GM19467 (cell line): Measurements from ENCODE around the gene ZFYVE27.

Experiments
- ATAC-seq: cut with Tn5 transposase; IDR thresholded peaks from one replicate; pipeline ENCODE4 v1.9.1; 2021; ENCODE audit warnings: mild to moderate bottlenecking, moderate library complexity; ENCODE audit not compliant: unreplicated experiment

Gene ZFYVE27

GRCh38 chr10:97743169-97743943 is 6.4 kb downstream of the ZFYVE27 start:
- no peak for ATAC-seq

- no peak for ATAC-seq
Measured at GRCh38 chr10:97744405-97745035, 7.6 kb downstream of the ZFYVE27 start.

DNA sequence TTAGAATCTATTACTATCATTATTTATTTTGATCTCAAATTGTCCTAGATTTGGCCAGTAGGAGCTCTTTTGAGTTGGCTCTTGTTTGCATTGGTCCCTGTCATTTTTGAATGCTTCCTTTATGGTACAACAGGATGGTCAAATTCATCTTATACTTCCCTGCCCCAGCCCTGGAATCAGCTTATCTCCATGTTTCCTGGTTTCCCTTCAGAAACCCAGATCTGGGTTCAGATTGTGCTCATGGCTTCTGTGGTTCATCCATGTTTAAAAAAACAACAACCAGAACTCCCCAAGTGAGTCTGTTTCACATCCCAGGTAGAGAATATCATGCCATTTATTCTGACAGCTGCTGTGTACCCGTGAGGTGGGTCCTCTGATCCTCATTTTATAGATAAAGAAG is 10.6 kb downstream of the ZFYVE27 start:
- no peak for ATAC-seq

GRCh38 chr10:97748116-97748515 is 11.2 kb downstream of the ZFYVE27 start:
- ATAC-seq = no peak

DNA sequence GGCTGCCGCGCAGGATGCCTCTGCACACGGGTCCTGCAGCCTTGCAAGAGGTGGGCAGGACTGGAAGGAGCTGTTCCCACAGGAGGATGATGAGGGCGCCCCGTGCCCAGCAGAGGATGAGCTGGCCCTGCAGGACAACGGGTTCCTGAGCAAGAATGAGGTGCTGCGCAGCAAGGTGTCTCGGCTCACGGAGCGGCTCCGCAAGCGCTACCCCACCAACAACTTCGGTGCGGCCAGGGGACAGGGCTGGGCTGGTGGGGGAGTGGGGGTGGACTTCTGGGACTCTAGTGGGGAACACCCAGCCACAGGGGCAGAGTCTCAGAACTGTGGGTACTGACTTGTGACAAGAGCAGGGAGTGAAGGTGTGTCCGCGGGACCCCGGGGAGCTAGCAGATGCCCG is 16.0 kb downstream of the ZFYVE27 start:
- no peak for ATAC-seq

GRCh38 chr10:97754726-97755125 is 17.8 kb downstream of the ZFYVE27 start:
- ATAC-seq = no peak

DNA sequence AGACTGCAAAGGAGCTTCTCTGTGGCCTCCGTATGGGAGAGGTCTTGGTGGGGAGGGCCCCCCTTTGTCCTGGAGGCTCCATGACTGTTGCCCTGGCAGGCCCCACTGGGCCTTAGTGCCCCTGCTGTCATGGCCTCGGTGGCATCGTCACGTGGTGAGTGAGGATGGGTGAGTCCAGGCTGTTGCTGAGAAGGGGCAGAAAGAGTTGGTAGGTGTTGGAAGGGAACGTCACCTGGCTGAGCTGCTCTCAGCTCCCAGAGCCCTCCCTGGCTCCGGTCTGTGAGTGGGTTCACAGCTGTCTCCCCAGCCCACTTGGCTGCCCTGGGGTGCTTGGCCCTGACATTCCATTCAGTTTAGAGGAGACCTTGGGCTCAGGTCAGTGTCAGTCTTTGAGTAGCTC is 18.8 kb downstream of the ZFYVE27 start:
- ATAC-seq = no peak

GRCh38 chr10:97757471-97757870 is 20.5 kb downstream of the ZFYVE27 start:
- ATAC-seq = no peak

- no peak for ATAC-seq
Measured at GRCh38 chr10:97759158-97759887, 22.4 kb downstream of the ZFYVE27 start.

DNA sequence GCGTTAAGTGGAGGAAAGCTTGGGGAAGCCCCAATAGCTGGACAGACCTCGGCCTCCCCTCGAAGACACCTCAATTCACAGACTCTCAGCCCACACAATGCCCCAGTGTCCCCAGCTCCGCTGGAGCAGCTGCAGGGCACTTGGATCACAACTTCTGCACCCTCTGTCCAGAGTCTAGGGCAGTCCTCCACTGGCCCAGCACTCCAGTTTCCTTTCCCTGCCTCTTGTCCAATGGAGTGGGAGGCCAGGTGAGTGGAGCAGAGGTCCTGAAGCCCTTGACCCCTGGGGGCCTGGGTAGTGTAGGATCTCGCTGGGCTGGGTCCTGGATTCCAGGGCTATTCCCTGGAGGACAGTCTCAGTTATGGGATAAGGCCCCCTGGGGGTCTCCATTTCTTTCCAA is 23.0 kb downstream of the ZFYVE27 start:
- ATAC-seq = no peak

GRCh38 chr10:97760461-97761257 is 23.7 kb downstream of the ZFYVE27 start:
- no peak for ATAC-seq

DNA sequence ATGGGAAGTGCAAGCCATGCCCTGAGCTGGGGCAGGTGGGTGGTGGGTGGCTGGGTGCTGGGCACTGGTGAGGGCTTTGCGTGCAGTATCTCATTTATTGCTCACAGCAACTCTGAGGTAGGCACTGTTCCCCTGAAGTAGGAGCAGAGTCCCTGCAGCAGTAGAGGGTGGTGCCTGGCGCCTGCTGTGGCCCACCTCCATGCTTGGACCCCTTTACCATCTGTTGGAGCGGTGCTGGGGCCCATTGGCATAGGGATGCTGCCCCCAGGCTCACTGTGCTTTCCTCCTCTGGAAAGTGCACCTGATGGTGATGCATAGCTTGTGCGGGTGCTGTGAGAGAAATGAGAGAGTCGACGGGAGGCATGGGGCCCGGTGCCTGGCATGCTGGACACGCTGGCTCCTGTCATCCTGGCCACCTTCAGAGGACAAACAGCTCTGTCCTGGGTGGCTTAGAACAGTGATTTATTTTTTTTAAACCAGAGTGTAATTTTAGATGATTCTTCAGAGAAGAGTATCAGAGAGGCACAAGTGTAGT is 24.5 kb downstream of the ZFYVE27 start:
- ATAC-seq = no peak

DNA sequence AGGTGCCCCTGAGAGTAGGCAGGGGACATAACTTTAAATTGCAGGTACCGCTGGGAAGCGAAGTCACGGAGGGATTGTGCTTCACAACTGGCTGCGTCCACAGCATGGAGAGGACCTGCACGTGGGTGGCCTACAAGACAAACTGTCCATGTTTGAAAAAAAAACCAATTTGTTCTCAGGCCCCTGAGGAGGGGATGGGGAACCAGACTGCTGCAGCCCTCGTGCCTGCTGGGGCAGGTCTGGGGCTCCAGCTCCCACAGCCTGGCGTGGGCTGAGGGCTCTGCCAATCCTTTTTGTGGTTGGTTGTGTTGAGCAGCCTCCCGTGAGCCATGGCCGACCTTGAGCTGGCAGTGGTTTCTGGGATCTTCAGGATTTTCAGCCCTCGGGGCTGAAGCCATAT is 25.1 kb downstream of the ZFYVE27 start:
- no peak for ATAC-seq

DNA sequence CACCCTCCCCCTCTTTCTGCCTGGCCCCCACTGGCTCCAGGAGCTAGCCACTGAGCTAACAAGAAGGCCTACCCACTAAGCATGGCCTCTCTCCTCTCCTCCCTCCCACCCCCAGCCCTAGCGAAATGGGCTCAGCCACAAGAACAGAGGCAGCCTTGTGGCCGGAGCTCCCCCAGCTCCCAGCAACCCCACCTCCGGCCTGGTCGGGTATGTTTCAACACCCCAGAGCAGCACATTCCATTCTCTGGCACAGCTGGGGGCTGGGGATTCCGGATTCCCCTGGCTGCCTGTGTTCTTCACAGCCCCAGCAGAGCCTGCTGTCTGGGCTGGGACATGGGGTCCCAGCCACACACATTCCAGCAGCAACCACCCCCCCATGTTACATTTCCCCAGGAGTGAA is 25.9 kb downstream of the ZFYVE27 start:
- ATAC-seq = no peak

DNA sequence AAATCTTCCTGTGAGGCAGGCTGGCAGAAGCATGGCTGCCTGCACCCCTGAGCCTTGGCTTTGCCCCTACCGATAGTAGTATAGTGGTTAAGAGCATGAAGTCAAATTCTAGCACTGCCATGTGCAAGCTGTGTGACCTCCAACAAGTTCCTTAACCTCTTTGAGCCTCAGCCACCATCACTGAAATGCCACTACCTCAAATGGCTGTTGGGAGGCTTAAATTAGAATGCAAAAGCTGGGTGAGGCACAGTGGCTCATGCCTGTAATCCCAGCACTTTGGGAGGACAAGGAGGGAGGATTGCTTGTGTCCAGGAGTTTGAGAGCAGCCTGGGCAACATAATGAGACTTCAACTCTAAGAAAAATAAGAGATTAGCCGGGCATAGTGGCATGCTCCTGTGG is 26.5 kb downstream of the ZFYVE27 start:
- ATAC-seq = no peak

GRCh38 chr10:97763947-97764346 is 27.0 kb downstream of the ZFYVE27 start:
- no peak for ATAC-seq

DNA sequence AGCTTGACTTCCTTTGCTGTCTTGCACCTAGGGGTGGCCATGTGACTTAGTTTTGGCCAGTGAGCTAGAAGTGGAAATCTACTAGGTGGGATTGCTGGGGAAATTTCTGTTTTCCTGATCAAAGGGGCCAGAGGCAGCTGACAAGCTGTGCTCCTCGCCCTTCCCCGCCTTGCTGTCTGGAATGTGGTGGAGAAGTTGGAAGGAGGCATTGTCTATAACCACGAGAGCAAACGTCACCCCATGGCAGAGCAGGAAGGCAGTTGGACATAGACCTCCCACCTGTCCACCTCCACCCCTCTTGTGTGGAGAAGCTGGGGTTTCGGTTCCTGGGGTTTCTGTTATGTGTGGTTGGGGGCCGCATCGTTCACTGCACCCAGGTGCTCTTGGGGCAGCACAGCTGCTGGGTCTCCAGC is 27.6 kb downstream of the ZFYVE27 start:
- ATAC-seq = no peak

GRCh38 chr10:97765201-97765600 is 28.3 kb downstream of the ZFYVE27 start:
- no peak for ATAC-seq

GRCh38 chr10:97766106-97766810 is 29.3 kb downstream of the ZFYVE27 start:
- no peak for ATAC-seq
